Lower leg skin (tissue), 4 donors: ENCODE results near the gene FMO3. TPM values are rescaled to one million over a fixed set of nuclear protein-coding genes. Genes with fewer than 3 reads are reported as not detected.

ENCODE experiments used
- DNase-seq, 2 donors: peaks; one replicate each; pipeline ENCODE4 v3.0.0-alpha.2; 2019; ENCODE audit warnings: low spot score in 2 of 2
- H3K4me3 ChIP-seq: fragments of 200-600 bp; sonication (generic); 2 replicates; pipeline ENCODE4 v1.5.1; 2017; ENCODE audit warnings: mild to moderate bottlenecking, low read depth; ENCODE audit not compliant: poor library complexity, severe bottlenecking
- POLR2A ChIP-seq, 2 donors: fragments of 450-650 bp; IDR thresholded peaks; one replicate each; pipeline ENCODE4 v1.6.1; 2016 to 2017; ENCODE audit warnings: antibody characterized with exemption in 2 of 2, mild to moderate bottlenecking in 1 of 2, moderate library complexity in 1 of 2
- WGBS, 2 donors: methylation state at CpG; one replicate each; pipeline ENCODE4 v1.1.5; 2018; 5-methylcytosine and 5-hydroxymethylcytosine counted together
- intact Hi-C: fragments of 100-400 bp; cut with DNase I; formaldehyde crosslinking; loops from one replicate; pipeline ENCODE4 v1.15.0; 2023; ENCODE audit warnings: low total_unique reads
- total RNA-seq, 4 donors: library from RNA; depleted of rRNA; stranded (reverse); fragments of >200 nt; gene quantifications; one replicate each; pipeline ENCODE4 v1.1.0, GENCODE V29; 2016
- TF ChIP-seq, protein P1 (sequence below), 3 donors: fragments of 450-650 bp; IDR thresholded peaks; one replicate each; pipeline ENCODE4 v1.5.1; 2016; ENCODE audit warnings: antibody characterized with exemption in 3 of 3, mild to moderate bottlenecking in 3 of 3, moderate library complexity in 2 of 3

FMO3 gene
- total RNA-seq, 4 donors from 2014 or later, result 0.84 to 3.2 (median 2.1) TPM

- intact Hi-C loops, result no loop called here
- no peak overlapping the region for H3K4me3 ChIP-seq
- TF ChIP-seq POLR2A (IDR thresholded peaks at IDR 0.05), result no peak
- TF ChIP-seq, protein P1, sequence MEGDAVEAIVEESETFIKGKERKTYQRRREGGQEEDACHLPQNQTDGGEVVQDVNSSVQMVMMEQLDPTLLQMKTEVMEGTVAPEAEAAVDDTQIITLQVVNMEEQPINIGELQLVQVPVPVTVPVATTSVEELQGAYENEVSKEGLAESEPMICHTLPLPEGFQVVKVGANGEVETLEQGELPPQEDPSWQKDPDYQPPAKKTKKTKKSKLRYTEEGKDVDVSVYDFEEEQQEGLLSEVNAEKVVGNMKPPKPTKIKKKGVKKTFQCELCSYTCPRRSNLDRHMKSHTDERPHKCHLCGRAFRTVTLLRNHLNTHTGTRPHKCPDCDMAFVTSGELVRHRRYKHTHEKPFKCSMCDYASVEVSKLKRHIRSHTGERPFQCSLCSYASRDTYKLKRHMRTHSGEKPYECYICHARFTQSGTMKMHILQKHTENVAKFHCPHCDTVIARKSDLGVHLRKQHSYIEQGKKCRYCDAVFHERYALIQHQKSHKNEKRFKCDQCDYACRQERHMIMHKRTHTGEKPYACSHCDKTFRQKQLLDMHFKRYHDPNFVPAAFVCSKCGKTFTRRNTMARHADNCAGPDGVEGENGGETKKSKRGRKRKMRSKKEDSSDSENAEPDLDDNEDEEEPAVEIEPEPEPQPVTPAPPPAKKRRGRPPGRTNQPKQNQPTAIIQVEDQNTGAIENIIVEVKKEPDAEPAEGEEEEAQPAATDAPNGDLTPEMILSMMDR (IDR thresholded peaks at IDR 0.05), result no peak
- DNase-seq, result no peak
Observed at GRCh38 chr1:171084091-171084490, 6.6 kb upstream of the FMO3 start.

DNA sequence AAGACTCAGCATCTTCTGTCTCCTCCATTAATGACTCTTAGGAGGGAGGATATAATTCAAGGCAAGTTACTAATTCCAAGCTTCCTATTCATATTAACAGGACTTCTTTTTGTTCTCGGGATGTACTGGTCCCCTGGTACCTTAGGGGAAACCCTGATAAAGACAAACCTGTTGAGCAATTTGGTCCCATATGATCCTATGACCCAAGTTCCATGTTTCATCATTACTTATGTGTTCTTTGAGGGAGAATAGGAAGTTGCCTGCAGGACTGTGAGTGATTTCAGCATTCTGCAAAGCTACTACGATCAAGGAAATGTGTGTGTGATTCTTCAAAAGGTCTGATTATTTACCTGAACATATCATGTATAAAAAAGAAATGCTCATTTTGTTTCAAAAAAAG lies 5.8 kb upstream of the FMO3 start:
- TF ChIP-seq, protein P1 (IDR thresholded peaks at IDR 0.05), result no peak
- TF ChIP-seq POLR2A (IDR thresholded peaks at IDR 0.05), result no peak
- intact Hi-C loops, result no loop called here
- no peak for DNase-seq
- H3K4me3 ChIP-seq, result no peak overlapping the region
- 85 to 89% methylated on average over 2 of the region's 2 CpGs for whole genome bisulfite sequencing, 2 donors

GRCh38 chr1:171087896-171088295 lies 2.8 kb upstream of the FMO3 start:
- DNase-seq, result no peak
- TF ChIP-seq, protein P1 (IDR thresholded peaks at IDR 0.05), result no peak
- TF ChIP-seq POLR2A (IDR thresholded peaks at IDR 0.05), result no peak
- intact Hi-C loops, result no loop called here
- no peak overlapping the region for H3K4me3 ChIP-seq

GRCh38 chr1:171103862-171104261 lies 13.2 kb downstream of the FMO3 start:
- TF ChIP-seq POLR2A (IDR thresholded peaks at IDR 0.05), result no peak
- TF ChIP-seq, protein P1 (IDR thresholded peaks at IDR 0.05), result no peak
- WGBS, 2 donors, result 95 to 97% methylated on average over 1 of the region's 1 CpG
- intact Hi-C loops, result no loop called here
- no peak overlapping the region for H3K4me3 ChIP-seq
- DNase-seq, result no peak

DNA sequence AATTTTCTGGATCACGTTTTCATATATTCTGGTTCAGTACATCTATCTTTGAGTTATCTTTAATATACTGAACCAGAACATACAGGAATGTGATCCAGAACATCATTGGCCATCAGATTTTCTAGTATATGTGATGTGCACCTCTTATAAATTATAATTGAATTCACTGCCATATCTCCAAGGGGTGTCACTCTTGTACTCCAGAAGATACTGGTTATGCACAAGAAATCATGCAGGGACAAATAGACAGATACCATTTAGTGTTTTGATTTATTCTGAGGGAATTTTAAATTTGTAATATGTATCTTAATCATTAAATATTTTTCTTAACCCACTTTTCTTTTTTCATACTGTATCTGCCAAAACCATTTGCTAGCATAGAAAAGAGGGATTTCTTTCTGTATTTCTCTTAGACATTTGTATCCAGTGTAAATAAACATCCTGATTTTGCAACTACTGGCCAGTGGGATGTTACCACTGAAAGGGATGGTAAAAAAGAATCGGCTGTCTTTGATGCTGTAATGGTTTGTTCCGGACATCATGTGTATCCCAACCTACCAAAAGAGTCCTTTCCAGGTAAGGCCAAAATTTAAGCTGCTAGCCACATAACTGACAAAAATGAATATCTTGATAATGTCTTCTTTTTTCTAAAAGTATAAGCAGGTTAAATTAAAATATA lies 16.7 kb downstream of the FMO3 start:
- no peak for DNase-seq
- no peak for TF ChIP-seq POLR2A (IDR thresholded peaks at IDR 0.05)
- TF ChIP-seq, protein P1 (IDR thresholded peaks at IDR 0.05), result no peak
- intact Hi-C loops, result no loop called here
- 76 to 79% methylated on average over 3 of the region's 3 CpGs for WGBS, 2 donors
- no peak overlapping the region for H3K4me3 ChIP-seq

GRCh38 chr1:171107969-171108368 lies 17.3 kb downstream of the FMO3 start:
- no peak overlapping the region for H3K4me3 ChIP-seq
- TF ChIP-seq POLR2A (IDR thresholded peaks at IDR 0.05), result no peak
- TF ChIP-seq, protein P1 (IDR thresholded peaks at IDR 0.05), result no peak
- no peak for DNase-seq
- 84 to 86% methylated on average over 8 of the region's 8 CpGs for WGBS, 2 donors
- intact Hi-C loops, result no loop called here
